Breast epithelium (tissue), 3 donors: Measurements from ENCODE around the gene PLSCR2.

Source experiments
- CTCF ChIP-seq, 3 donors: fragments of 450-650 bp; IDR thresholded peaks; one replicate each; pipeline ENCODE4 v1.5.1; 2016 to 2017; ENCODE audit warnings: antibody characterized with exemption in 3 of 3, mild to moderate bottlenecking in 3 of 3, moderate library complexity in 3 of 3
- POLR2A ChIP-seq: fragments of 450-650 bp; IDR thresholded peaks from one replicate; pipeline ENCODE4 v1.6.1; 2016; ENCODE audit warnings: antibody characterized with exemption, mild to moderate bottlenecking, moderate library complexity
- POLR2AphosphoS5 ChIP-seq, 3 donors: sonication (generic); formaldehyde crosslinking; IDR thresholded peaks; one replicate each; pipeline ENCODE4 v1.6.1; 2017; ENCODE audit warnings: antibody characterized with exemption in 3 of 3

GRCh38 chr3:146425341-146425740 is 44.0 kb downstream of the PLSCR2 start:
- no peak for TF ChIP-seq CTCF (IDR thresholded peaks at IDR 0.05)
- no peak for TF ChIP-seq POLR2A
- no peak for TF ChIP-seq POLR2AphosphoS5 (IDR thresholded peaks at IDR 0.05)
